Lung (tissue), 5 donors: Measurements from ENCODE around the gene PLEKHH1. TPM values are rescaled to one million over a fixed set of nuclear protein-coding genes. Genes with fewer than 3 reads are reported as not detected.

ENCODE experiments used
- polyA plus RNA-seq, 2 donors: library from polyadenylated mRNA; stranded (reverse); fragments of 200-250 nt; gene quantifications; one replicate each; pipeline ENCODE4 v1.2.1, GENCODE V29; 2013
- small RNA-seq: library from RNA; depleted of rRNA; stranded (forward); fragments of <200 nt; gene quantifications from one replicate; pipeline ENCODE3, GENCODE V24; 2014; ENCODE audit warnings: low replicate concordance
- total RNA-seq, 2 donors: library from RNA; depleted of rRNA in 1 of 2; stranded (reverse); fragments of >200 nt in 1 of 2; gene quantifications; one replicate each; pipeline ENCODE4 v1.2.1, GENCODE V29; 2014 to 2021
- donor health status: Bipolar disorder and iron deficiency.
- donor health status: healthy.
- donor health status: DM: yes; HTN: yes; CAD: no.

PLEKHH1 gene
- total and polyA plus RNA-seq, 4 donors, result 0.80 to 9.3 (median 2.9) TPM

Small RNAs within 50 kb of the gene (small RNA-seq; reads per million reads assigned to genes)
- gene AL132640.3 (not detected), gene RF00019 (not detected)

Other genes starting within 250 kb of the PLEKHH1 start
- 100 to 1,000 TPM in 1 of 2 donors, 10 to 100 TPM in 1; 58.2 to 134 TPM for gene ATP6V1D, start 173.5 kb upstream of the PLEKHH1 start, total RNA-seq
- gene ATP6V1D, start 173.5 kb upstream of the PLEKHH1 start, polyA plus RNA-seq, result 10 to 100 TPM; 49.6 to 62.3 TPM
- gene EIF2S1, start 173.0 kb upstream of the PLEKHH1 start, total RNA-seq, result 10 to 100 TPM; 44.3 to 72.7 TPM
- gene EIF2S1, start 173.0 kb upstream of the PLEKHH1 start, polyA plus RNA-seq, result 100 to 1,000 TPM in 1 of 2 donors, 10 to 100 TPM in 1; 22.5 to 109 TPM
- 1 to 10 TPM; 2.8 to 4.9 TPM for gene PLEK2, start 121.1 kb upstream of the PLEKHH1 start, total RNA-seq
- 1 to 10 TPM; 3.6 to 4.2 TPM for gene PLEK2, start 121.1 kb upstream of the PLEKHH1 start, polyA plus RNA-seq
- gene TMEM229B, start 44.6 kb upstream of the PLEKHH1 start, total RNA-seq, result 1 to 10 TPM; 1.5 to 4.5 TPM
- gene TMEM229B, start 44.6 kb upstream of the PLEKHH1 start, polyA plus RNA-seq, result 1 to 10 TPM; 1.5 to 3.5 TPM
- gene PIGH, start 67.0 kb downstream of the PLEKHH1 start, total RNA-seq, result 10 to 100 TPM; 20.6 to 22.3 TPM
- 10 to 100 TPM; 21.9 to 29.5 TPM for gene PIGH, start 67.0 kb downstream of the PLEKHH1 start, polyA plus RNA-seq
- gene ARG2, start 86.6 kb downstream of the PLEKHH1 start, total RNA-seq, result 1 to 10 TPM; 1.1 to 5.9 TPM
- gene ARG2, start 86.6 kb downstream of the PLEKHH1 start, polyA plus RNA-seq, result 1 to 10 TPM; 4.5 to 5.5 TPM
- gene VTI1B, start 141.3 kb downstream of the PLEKHH1 start, total RNA-seq, result 100 to 1,000 TPM in 1 of 2 donors, 10 to 100 TPM in 1; 43.9 to 105 TPM
- 10 to 100 TPM; 48.4 to 86.6 TPM for gene VTI1B, start 141.3 kb downstream of the PLEKHH1 start, polyA plus RNA-seq
- gene RDH11, start 162.5 kb downstream of the PLEKHH1 start, total RNA-seq, result 10 to 100 TPM; 73.7 to 80.3 TPM
- gene RDH11, start 162.5 kb downstream of the PLEKHH1 start, polyA plus RNA-seq, result 10 to 100 TPM; 42.0 to 60.3 TPM
- gene RDH12, start 168.6 kb downstream of the PLEKHH1 start, total RNA-seq, result under 1 TPM in 1 of 2 donors, not detected in 1; 0.25 TPM
- under 1 TPM; 0.06 to 0.22 TPM for gene RDH12, start 168.6 kb downstream of the PLEKHH1 start, polyA plus RNA-seq